Stimulated activated CD8-positive, alpha-beta memory T cell treated with anti-CD3 and anti-CD28 coated beads, Interleukin-15, amount 100 ng/mL, for 48 hours (primary cell): ENCODE results near the gene G2E3.

ENCODE experiments used
- DNase-seq, 2 donors: peaks; one replicate each; pipeline ENCODE4 v3.0.0-alpha.2; 2020; ENCODE audit warnings: low read depth in 2 of 2

G2E3 gene

GRCh38 chr14:30656190-30656632, 97.3 kb downstream of the G2E3 start:
- peak in 1 of 2 donors; percentile 0 for DNase-seq

GRCh38 chr14:30657050-30657449, 98.1 kb downstream of the G2E3 start:
- DNase-seq = no peak

- DNase-seq = no peak
These were observed 98.7 kb downstream of the G2E3 start for GRCh38 chr14:30657606-30658163.

GRCh38 chr14:30658645-30659044, 99.7 kb downstream of the G2E3 start:
- DNase-seq = no peak

- DNase-seq = no peak
These were observed 110.6 kb downstream of the G2E3 start for GRCh38 chr14:30669594-30669993.
